ENCODE results near the gene FARS2. TPM values are rescaled to one million over a fixed set of nuclear protein-coding genes. Genes with fewer than 3 reads are reported as not detected.

The FARS2 gene
- total RNA-seq, 1 experiment from 2014 or later, result 17.8 TPM

DNA sequence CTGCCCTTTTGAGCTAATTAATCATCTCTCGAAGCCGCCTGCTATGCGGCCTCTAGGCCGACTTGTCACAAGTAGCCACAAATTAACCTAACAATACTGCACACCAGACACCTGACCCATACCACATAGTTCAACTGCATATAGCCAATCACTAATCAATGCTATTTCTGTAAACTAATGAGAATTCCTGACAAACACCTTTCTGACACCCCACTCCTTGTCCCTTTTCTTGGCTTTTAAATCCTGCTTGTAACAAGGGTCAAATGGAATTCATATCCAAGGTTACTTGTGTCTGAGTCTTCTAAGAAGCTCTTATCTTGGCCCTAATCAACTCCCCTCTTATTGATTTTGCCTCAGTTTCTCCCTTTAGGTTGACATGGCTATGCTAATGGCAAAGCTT lies 379.3 kb downstream of the FARS2 start:
- no peak overlapping the region for H3K4me3 ChIP-seq (ENCODE audit: low read depth, low read length, poor library complexity, severe bottlenecking)
- POLR2A ChIA-PET (ENCODE audit: low non-redundant PET), result no interaction called here
- BruUV-seq (replicated peaks), result no TSS peak
- H3K36me3 ChIP-seq (ENCODE audit: insufficient read depth, low read length, poor library complexity, severe bottlenecking), result no peaks in the 10 kb centered on the region
- H3K27me3 ChIP-seq (replicated peaks; ENCODE audit: insufficient read depth, low read depth, low read length, poor library complexity), result no peaks in the 10 kb centered on the region
- intact Hi-C loops (cut with micrococcal nuclease; ENCODE audit: unreplicated experiment), result no loop called here
- peaks cover 8% of the 10 kb centered on the region for H3K9me3 ChIP-seq (ENCODE audit: low read depth, low read length, poor library complexity, severe bottlenecking)
- no peak for DNase-seq (ENCODE audit: low spot score)
- CTCF ChIA-PET, result no interaction called here
- TF ChIP-seq CTCF (conservative IDR thresholded peaks at IDR 0.05; ENCODE audit: low read depth, low read length) (no peak), EZH2 (IDR thresholded peaks at IDR 0.05; ENCODE audit: borderline replicate concordance, low read depth, low read length, poor library complexity, severe bottlenecking) (no peak)
- H3K4me1 ChIP-seq (ENCODE audit: insufficient read depth, low read length, poor library complexity, severe bottlenecking), result peaks cover 13% of the 10 kb centered on the region
- H3K27ac ChIP-seq (ENCODE audit: low read depth, low read length, poor library complexity, severe bottlenecking), result no peak overlapping the region

DNA sequence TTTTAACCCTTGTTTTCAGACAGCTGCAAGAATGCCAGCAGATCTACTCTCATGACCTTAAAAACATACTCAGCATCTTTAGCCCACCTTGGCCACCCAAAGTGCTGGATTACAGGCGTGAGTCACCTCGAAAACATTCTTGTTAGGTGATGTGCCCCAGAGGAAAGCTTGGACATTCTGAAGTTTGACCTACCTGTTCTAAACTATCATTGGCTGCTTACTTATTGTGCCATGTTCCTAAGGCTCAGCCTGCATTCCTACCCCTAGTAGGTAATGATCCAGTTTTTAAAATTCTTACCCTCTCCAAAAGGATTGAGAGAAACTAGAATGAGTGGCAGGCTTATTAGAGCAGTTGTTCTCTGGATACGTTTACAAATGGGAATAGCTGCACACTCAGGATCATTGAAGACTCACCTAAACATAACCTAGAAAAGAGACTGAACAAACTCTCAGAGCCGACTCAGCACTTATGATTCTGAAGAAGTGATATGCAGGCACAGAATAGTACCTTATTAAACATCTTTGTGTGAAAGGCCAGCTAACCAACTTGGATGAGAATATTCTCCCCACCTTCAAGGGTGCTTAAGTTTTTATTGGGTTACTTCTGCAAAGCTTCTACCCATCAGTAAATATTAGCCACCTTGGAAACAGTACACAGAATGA lies 383.3 kb downstream of the FARS2 start:
- intact Hi-C loops (cut with micrococcal nuclease; ENCODE audit: unreplicated experiment), result no loop called here
- ChIA-PET CTCF (interaction anchor here (0.9 kb wide), 1 partner anchor 173 kb away, joined by 3 read pairs; no protein-coding TSS in a partner anchor), POLR2A (ENCODE audit: low non-redundant PET) (no interaction called here)
- Histone ChIP-seq H3K9me3 (ENCODE audit: low read depth, low read length, poor library complexity, severe bottlenecking) (peaks cover 8% of the 10 kb centered on the region), H3K27ac (ENCODE audit: low read depth, low read length, poor library complexity, severe bottlenecking) (no peak overlapping the region), H3K36me3 (ENCODE audit: insufficient read depth, low read length, poor library complexity, severe bottlenecking) (no peaks in the 10 kb centered on the region), H3K4me3 (ENCODE audit: low read depth, low read length, poor library complexity, severe bottlenecking) (no peak overlapping the region), H3K4me1 (ENCODE audit: insufficient read depth, low read length, poor library complexity, severe bottlenecking) (peaks cover 16% of the 10 kb centered on the region), H3K27me3 (replicated peaks; ENCODE audit: insufficient read depth, low read depth, low read length, poor library complexity) (no peaks in the 10 kb centered on the region)
- TF ChIP-seq CTCF (conservative IDR thresholded peaks at IDR 0.05; ENCODE audit: low read depth, low read length), result no peak
- no peak for TF ChIP-seq EZH2 (IDR thresholded peaks at IDR 0.05; ENCODE audit: borderline replicate concordance, low read depth, low read length, poor library complexity, severe bottlenecking)
- no TSS peak for BruUV-seq (replicated peaks)
- DNase-seq (ENCODE audit: low spot score), result no peak

DNA sequence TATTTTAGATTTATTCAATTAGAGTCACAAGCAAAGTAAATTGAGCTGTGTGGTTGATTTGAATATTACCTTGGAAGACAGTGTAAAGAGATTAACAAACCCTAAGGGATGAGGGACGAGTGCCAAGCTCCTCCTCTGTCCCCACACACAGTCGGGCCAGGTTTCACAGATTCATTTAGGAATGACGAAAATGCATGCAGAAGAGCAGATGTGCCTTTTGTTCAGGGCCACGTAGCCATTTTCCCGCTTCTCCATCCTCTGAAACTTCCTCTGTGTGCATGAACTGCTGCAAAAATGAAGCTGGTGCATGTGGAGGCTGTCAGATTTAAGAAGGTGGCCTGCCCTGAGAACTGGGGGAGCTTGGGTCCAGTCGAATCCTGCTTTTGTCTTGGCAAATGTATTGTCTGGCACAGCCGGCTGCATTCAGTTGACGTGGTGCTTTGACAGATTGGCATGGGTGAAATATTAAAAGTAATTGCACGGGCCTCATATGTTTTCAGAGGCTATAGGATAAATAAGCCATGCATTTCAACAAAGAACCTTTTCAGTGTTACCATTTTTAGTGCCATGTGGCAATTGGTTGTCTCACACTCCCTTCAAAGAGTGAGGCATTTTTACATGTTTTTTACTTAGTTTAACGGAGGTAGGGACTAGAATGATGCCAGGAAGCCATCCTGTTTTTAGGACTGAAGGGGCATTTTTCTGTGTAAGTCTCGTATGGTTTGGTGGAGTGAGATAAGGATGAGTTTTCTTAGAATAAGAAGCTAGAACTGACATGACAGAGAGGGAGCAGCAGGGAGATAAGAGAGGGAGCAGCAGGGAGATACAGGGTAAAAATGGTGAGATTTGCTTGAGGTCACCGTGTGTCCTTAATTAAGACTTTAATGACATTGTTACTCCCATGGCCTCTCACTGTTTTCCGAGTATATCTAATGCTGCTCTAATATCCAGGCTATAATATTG lies 384.3 kb downstream of the FARS2 start:
- Histone ChIP-seq H3K4me1 (ENCODE audit: insufficient read depth, low read length, poor library complexity, severe bottlenecking) (peaks cover 16% of the 10 kb centered on the region), H3K27me3 (replicated peaks; ENCODE audit: insufficient read depth, low read depth, low read length, poor library complexity) (no peaks in the 10 kb centered on the region), H3K9me3 (ENCODE audit: low read depth, low read length, poor library complexity, severe bottlenecking) (peaks cover 4% of the 10 kb centered on the region), H3K36me3 (ENCODE audit: insufficient read depth, low read length, poor library complexity, severe bottlenecking) (no peaks in the 10 kb centered on the region), H3K4me3 (ENCODE audit: low read depth, low read length, poor library complexity, severe bottlenecking) (no peak overlapping the region), H3K27ac (ENCODE audit: low read depth, low read length, poor library complexity, severe bottlenecking) (no peak overlapping the region)
- BruUV-seq (replicated peaks), result no TSS peak
- TF ChIP-seq EZH2 (IDR thresholded peaks at IDR 0.05; ENCODE audit: borderline replicate concordance, low read depth, low read length, poor library complexity, severe bottlenecking), result no peak
- TF ChIP-seq CTCF (conservative IDR thresholded peaks at IDR 0.05; ENCODE audit: low read depth, low read length), result no peak
- intact Hi-C loops (cut with micrococcal nuclease; ENCODE audit: unreplicated experiment), result no loop called here
- DNase-seq (ENCODE audit: low spot score), result peak; percentile 58
- CTCF ChIA-PET, result interaction anchor here (0.9 kb wide), 1 partner anchor 174 kb away, joined by 3 read pairs; no protein-coding TSS in a partner anchor
- POLR2A ChIA-PET (ENCODE audit: low non-redundant PET), result no interaction called here

Data from A673 (cell line).